ENCODE data around the gene DENND6B. TPM values are rescaled to one million over a fixed set of nuclear protein-coding genes. Genes with fewer than 3 reads are reported as not detected.
"Not testable (repeated sequence)": the region's sequence is repeated elsewhere in the genome, so short reads cannot be mapped to it uniquely, and the experiment has no call there.

The DENND6B gene
- total RNA-seq, 1 donor from 2014 or later: 2.2 TPM

GRCh38 chr22:50348058-50348457 lies 21.2 kb upstream of the DENND6B start:
- Mint-ChIP-seq H3K36me3 (ENCODE audit: low read depth) (peaks cover 1% of the 10 kb centered on the region), H3K9me3 (no peaks in the 10 kb centered on the region), H3K4me1 (ENCODE audit: low read depth) (no peaks in the 10 kb centered on the region), H3K4me3 (no peak overlapping the region), H3K27ac (no peak overlapping the region), H3K27me3 (ENCODE audit: insufficient read depth) (no peaks in the 10 kb centered on the region)
- intact Hi-C loops (cut with micrococcal nuclease): no loop called here
- DNase-seq (ENCODE audit: low spot score): no peak

GRCh38 chr22:50347157-50347556 lies 20.3 kb upstream of the DENND6B start:
- no peaks in the 10 kb centered on the region for H3K36me3 Mint-ChIP-seq (ENCODE audit: low read depth)
- no peak overlapping the region for H3K4me3 Mint-ChIP-seq
- no peak for DNase-seq (ENCODE audit: low spot score)
- no peaks in the 10 kb centered on the region for H3K9me3 Mint-ChIP-seq
- H3K27ac Mint-ChIP-seq: no peak overlapping the region
- H3K27me3 Mint-ChIP-seq (ENCODE audit: insufficient read depth): peaks cover 2% of the 10 kb centered on the region
- intact Hi-C loops (cut with micrococcal nuclease): no loop called here
- peaks cover 5% of the 10 kb centered on the region for H3K4me1 Mint-ChIP-seq (ENCODE audit: low read depth)

- H3K4me3 Mint-ChIP-seq: no peak overlapping the region
- H3K9me3 Mint-ChIP-seq: no peaks in the 10 kb centered on the region
- no peaks in the 10 kb centered on the region for H3K36me3 Mint-ChIP-seq (ENCODE audit: low read depth)
- DNase-seq (ENCODE audit: low spot score): no peak
- peaks cover 2% of the 10 kb centered on the region for H3K27me3 Mint-ChIP-seq (ENCODE audit: insufficient read depth)
- peaks cover 8% of the 10 kb centered on the region for H3K4me1 Mint-ChIP-seq (ENCODE audit: low read depth)
- H3K27ac Mint-ChIP-seq: no peak overlapping the region
- intact Hi-C loops (cut with micrococcal nuclease): no loop called here
These were observed 19.7 kb upstream of the DENND6B start for GRCh38 chr22:50346470-50346869.

GRCh38 chr22:50343541-50343935 lies 16.7 kb upstream of the DENND6B start:
- Mint-ChIP-seq H3K27me3 (ENCODE audit: insufficient read depth) (peaks cover 2% of the 10 kb centered on the region), H3K36me3 (ENCODE audit: low read depth) (no peaks in the 10 kb centered on the region), H3K4me3 (peak overlapping the region; percentile 56), H3K9me3 (no peaks in the 10 kb centered on the region), H3K27ac (no peak overlapping the region), H3K4me1 (ENCODE audit: low read depth) (peaks cover 11% of the 10 kb centered on the region)
- intact Hi-C loops (cut with micrococcal nuclease): loop anchor here (2.0 to 5.0 kb wide), 5 partner anchors 17 to 277 kb away; partner anchors contain the start of genes DENND6B, NCAPH2 and SBF1
- no peak for DNase-seq (ENCODE audit: low spot score)

GRCh38 chr22:50342651-50343540 lies 16.1 kb upstream of the DENND6B start, which contains the start of gene PPP6R2:
Gene PPP6R2 (plus strand): TSS chr22:50343327. CDS start chr22:50393909, 50,582 bp downstream.
- Mint-ChIP-seq H3K4me3 (peak within 1 kb of the TSS; percentile 83), H3K27ac (peak within 1 kb of the TSS; percentile 87), H3K4me1 (ENCODE audit: low read depth) (peaks cover 11% of the 10 kb centered on the region), H3K9me3 (no peaks in the 10 kb centered on the region), H3K27me3 (ENCODE audit: insufficient read depth) (peaks cover 2% of the 10 kb centered on the region), H3K36me3 (ENCODE audit: low read depth) (no peaks in the 10 kb centered on the region)
- intact Hi-C loops (cut with micrococcal nuclease): loop anchor here (1.0 to 5.0 kb wide), 10 partner anchors 16 to 285 kb away; partner anchors contain the start of genes ARSA, DENND6B, MAPK11 and NCAPH2
- DNase-seq (ENCODE audit: low spot score): peak; percentile 86

- H3K27me3 Mint-ChIP-seq (ENCODE audit: insufficient read depth): peaks cover 2% of the 10 kb centered on the region
- DNase-seq (ENCODE audit: low spot score): peak; percentile 80
- intact Hi-C loops (cut with micrococcal nuclease): loop anchor here (1.0 to 5.0 kb wide), 10 partner anchors 15 to 286 kb away; partner anchors contain the start of genes ARSA, DENND6B, MAPK11 and NCAPH2
- H3K4me1 Mint-ChIP-seq (ENCODE audit: low read depth): peaks cover 11% of the 10 kb centered on the region
- peak overlapping the region; percentile 83 for H3K4me3 Mint-ChIP-seq
- H3K36me3 Mint-ChIP-seq (ENCODE audit: low read depth): no peaks in the 10 kb centered on the region
- no peaks in the 10 kb centered on the region for H3K9me3 Mint-ChIP-seq
- H3K27ac Mint-ChIP-seq: peak overlapping the region; percentile 78
These were observed 15.3 kb upstream of the DENND6B start for GRCh38 chr22:50341977-50342650.

- peaks cover 2% of the 10 kb centered on the region for H3K27me3 Mint-ChIP-seq (ENCODE audit: insufficient read depth)
These were observed 13.4 kb upstream of the DENND6B start for GRCh38 chr22:50339945-50340879.

GRCh38 chr22:50338860-50339462 lies 12.1 kb upstream of the DENND6B start:
- H3K4me1 Mint-ChIP-seq (ENCODE audit: low read depth): peaks cover 11% of the 10 kb centered on the region
- DNase-seq (ENCODE audit: low spot score): no peak
- no peaks in the 10 kb centered on the region for H3K36me3 Mint-ChIP-seq (ENCODE audit: low read depth)
- intact Hi-C loops (cut with micrococcal nuclease): no loop called here
- H3K9me3 Mint-ChIP-seq: no peaks in the 10 kb centered on the region
- H3K4me3 Mint-ChIP-seq: no peak overlapping the region
- no peak overlapping the region for H3K27ac Mint-ChIP-seq
- peaks cover 2% of the 10 kb centered on the region for H3K27me3 Mint-ChIP-seq (ENCODE audit: insufficient read depth)

More at GRCh38 chr22:50339945-50340879, 13.4 kb upstream of the DENND6B start:
- Mint-ChIP-seq H3K4me3 (no peak overlapping the region), H3K4me1 (ENCODE audit: low read depth) (peaks cover 11% of the 10 kb centered on the region), H3K9me3 (no peaks in the 10 kb centered on the region), H3K27ac (no peak overlapping the region), H3K36me3 (ENCODE audit: low read depth) (no peaks in the 10 kb centered on the region)
- intact Hi-C loops (cut with micrococcal nuclease): loop anchor here (5.0 kb wide), 1 partner anchor 148 kb away; no protein-coding TSS in a partner anchor
- no peak for DNase-seq (ENCODE audit: low spot score)

- Mint-ChIP-seq H3K4me1 (ENCODE audit: low read depth) (peaks cover 11% of the 10 kb centered on the region), H3K27ac (no peak overlapping the region), H3K36me3 (ENCODE audit: low read depth) (no peaks in the 10 kb centered on the region), H3K9me3 (no peaks in the 10 kb centered on the region), H3K4me3 (no peak overlapping the region), H3K27me3 (ENCODE audit: insufficient read depth) (peaks cover 2% of the 10 kb centered on the region)
- intact Hi-C loops (cut with micrococcal nuclease): no loop called here
- DNase-seq (ENCODE audit: low spot score): no peak
These were observed 11.3 kb upstream of the DENND6B start for GRCh38 chr22:50338042-50338573.

- H3K4me3 Mint-ChIP-seq: no peak overlapping the region
- intact Hi-C loops (cut with micrococcal nuclease): no loop called here
- H3K9me3 Mint-ChIP-seq: no peaks in the 10 kb centered on the region
- no peak for DNase-seq (ENCODE audit: low spot score)
- no peak overlapping the region for H3K27ac Mint-ChIP-seq
- peaks cover 9% of the 10 kb centered on the region for H3K4me1 Mint-ChIP-seq (ENCODE audit: low read depth)
- H3K27me3 Mint-ChIP-seq (ENCODE audit: insufficient read depth): peaks cover under 1% of the 10 kb centered on the region
- no peaks in the 10 kb centered on the region for H3K36me3 Mint-ChIP-seq (ENCODE audit: low read depth)
These were observed 10.6 kb upstream of the DENND6B start for GRCh38 chr22:50337262-50338041.

GRCh38 chr22:50334433-50334832 lies 7.6 kb upstream of the DENND6B start:
- DNase-seq (ENCODE audit: low spot score); H3K27ac Mint-ChIP-seq; H3K9me3 Mint-ChIP-seq; H3K27me3 Mint-ChIP-seq (ENCODE audit: insufficient read depth); H3K4me3 Mint-ChIP-seq; intact Hi-C loops (cut with micrococcal nuclease); H3K4me1 Mint-ChIP-seq (ENCODE audit: low read depth); H3K36me3 Mint-ChIP-seq (ENCODE audit: low read depth): not testable (repeated sequence)
